ENCODE data around the gene CRELD1. TPM values are rescaled to one million over a fixed set of nuclear protein-coding genes. Genes with fewer than 3 reads are reported as not detected.

CRELD1 gene
- total and polyA plus RNA-seq, 9 donors: 11.2 to 35.2 (median 29.0) TPM

DNA sequence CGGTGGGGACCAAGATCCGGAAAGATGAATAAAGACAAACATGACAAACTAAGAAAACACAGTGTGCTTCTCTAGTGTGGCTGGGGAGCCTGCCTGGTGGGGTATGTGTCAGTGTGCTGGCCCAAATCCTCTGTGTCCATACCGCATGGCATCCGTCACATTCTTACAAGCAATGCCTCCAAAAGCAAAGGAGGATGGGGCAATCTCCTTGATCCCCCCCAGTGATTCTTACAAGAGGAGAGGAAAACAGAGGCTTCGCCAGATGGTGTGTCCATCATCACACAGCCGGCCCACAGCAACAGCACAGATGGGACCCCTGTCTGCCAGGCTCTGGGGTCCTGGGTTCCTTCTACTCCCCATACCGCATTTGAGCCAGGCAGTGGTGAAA, 17.3 kb upstream of the CRELD1 start:
- no peaks in the 10 kb centered on the region for H3K9me3 ChIP-seq
- TF ChIP-seq, protein P1, sequence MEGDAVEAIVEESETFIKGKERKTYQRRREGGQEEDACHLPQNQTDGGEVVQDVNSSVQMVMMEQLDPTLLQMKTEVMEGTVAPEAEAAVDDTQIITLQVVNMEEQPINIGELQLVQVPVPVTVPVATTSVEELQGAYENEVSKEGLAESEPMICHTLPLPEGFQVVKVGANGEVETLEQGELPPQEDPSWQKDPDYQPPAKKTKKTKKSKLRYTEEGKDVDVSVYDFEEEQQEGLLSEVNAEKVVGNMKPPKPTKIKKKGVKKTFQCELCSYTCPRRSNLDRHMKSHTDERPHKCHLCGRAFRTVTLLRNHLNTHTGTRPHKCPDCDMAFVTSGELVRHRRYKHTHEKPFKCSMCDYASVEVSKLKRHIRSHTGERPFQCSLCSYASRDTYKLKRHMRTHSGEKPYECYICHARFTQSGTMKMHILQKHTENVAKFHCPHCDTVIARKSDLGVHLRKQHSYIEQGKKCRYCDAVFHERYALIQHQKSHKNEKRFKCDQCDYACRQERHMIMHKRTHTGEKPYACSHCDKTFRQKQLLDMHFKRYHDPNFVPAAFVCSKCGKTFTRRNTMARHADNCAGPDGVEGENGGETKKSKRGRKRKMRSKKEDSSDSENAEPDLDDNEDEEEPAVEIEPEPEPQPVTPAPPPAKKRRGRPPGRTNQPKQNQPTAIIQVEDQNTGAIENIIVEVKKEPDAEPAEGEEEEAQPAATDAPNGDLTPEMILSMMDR (IDR thresholded peaks at IDR 0.05): no peak
- no peak for TF ChIP-seq EP300 (IDR thresholded peaks at IDR 0.05)
- no peak for TF ChIP-seq POLR2A (IDR thresholded peaks at IDR 0.05)
- H3K27me3 ChIP-seq: no peaks in the 10 kb centered on the region
- intact Hi-C loops (cut with DNase I): loop anchor here in 2 of 4 donors (5.0 kb wide), 2 partner anchors 54 to 69 kb away; no protein-coding TSS in a partner anchor
- WGBS, 3 donors: 33 to 45% (median 40%) methylated on average over 7 of the region's 7 CpGs
- peak overlapping the region; percentile 76 to 82 for H3K27ac ChIP-seq
- peak overlapping the region; percentile 59 for H3K4me3 ChIP-seq
- DNase-seq: peak in 2 of 5 donors; percentile 25 to 39
- no peaks in the 10 kb centered on the region for H3K36me3 ChIP-seq
- H3K4me1 ChIP-seq (ENCODE audit: insufficient read depth): peaks cover 13% of the 10 kb centered on the region

DNA sequence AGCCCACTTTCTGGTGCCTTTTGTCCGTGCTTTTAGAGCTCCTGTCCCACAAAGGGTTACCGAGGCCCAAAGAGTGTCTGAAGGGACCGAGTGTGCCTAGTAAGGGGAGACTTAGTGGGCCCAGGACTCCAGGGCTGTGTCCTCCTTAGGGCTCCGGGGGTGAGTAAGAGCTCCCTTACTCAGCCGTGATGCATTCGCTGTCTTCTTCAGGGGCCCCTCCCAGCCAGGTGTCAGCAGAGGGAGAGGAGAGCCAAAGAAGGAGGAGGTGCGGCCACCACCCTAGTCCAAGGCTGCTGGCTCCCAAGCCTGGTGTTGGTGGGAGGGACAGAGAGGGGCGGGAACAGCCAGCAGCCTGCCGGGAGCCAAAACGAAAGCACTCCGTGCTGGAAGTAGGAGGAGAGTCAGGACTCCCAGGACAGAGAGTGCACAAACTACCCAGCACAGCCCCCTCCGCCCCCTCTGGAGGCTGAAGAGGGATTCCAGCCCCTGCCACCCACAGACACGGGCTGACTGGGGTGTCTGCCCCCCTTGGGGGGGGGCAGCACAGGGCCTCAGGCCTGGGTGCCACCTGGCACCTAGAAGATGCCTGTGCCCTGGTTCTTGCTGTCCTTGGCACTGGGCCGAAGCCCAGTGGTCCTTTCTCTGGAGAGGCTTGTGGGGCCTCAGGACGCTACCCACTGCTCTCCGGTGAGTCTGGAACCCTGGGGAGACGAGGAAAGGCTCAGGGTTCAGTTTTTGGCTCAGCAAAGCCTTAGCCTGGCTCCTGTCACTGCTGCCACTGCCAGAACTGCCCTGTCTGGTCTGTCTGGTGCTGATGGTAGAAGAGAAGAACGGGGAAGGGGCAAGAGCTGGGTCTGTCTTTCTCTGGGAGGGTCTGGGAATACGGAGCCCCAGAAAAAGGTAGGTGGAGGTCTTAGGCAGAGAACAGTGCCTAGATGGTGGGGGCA, 16.6 kb upstream of the CRELD1 start, which contains the start of gene IL17RC:
Gene IL17RC (plus strand): TSS at position 365 of the 947 bp plus-strand sequence. CDS start 218 bp downstream, at position 583.
- Histone ChIP-seq H3K36me3 (no peaks in the 10 kb centered on the region), H3K4me3 (peak within 1 kb of the TSS; percentile 59), H3K27me3 (no peaks in the 10 kb centered on the region), H3K4me1 (ENCODE audit: insufficient read depth) (peaks cover 13% of the 10 kb centered on the region), H3K27ac (peak within 1 kb of the TSS; percentile 82 to 84), H3K9me3 (no peaks in the 10 kb centered on the region)
- DNase-seq: peak; percentile 84 to 91 (median 88)
- intact Hi-C loops (cut with DNase I): loop anchor here in 2 of 4 donors (5.0 kb wide), 2 partner anchors 55 to 70 kb away; no protein-coding TSS in a partner anchor
- 2 to 3% (median 3%) methylated on average over 16 to 19 of the region's 19 CpGs for WGBS, 3 donors
- TF ChIP-seq, protein P1 (IDR thresholded peaks at IDR 0.05): peak in 1 of 3 donors; percentile 12
- TF ChIP-seq EP300 (IDR thresholded peaks at IDR 0.05): no peak
- TF ChIP-seq POLR2A (IDR thresholded peaks at IDR 0.05): peak; percentile 66

DNA sequence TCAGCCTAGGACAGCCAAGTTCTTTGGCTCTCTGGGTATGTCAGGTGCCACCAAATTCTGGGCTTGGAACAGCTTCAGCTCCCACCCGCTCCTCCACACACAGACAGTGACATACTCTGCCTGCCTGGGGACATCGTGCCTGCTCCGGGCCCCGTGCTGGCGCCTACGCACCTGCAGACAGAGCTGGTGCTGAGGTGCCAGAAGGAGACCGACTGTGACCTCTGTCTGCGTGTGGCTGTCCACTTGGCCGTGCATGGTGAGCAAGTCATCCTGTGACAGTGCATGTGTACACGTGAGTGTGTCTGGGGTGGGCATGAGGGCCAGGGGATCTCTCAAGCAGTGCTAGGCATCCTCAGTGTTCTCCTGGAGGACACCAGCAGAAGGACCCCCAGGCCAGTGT, 15.8 kb upstream of the CRELD1 start:
- no peaks in the 10 kb centered on the region for H3K9me3 ChIP-seq
- H3K36me3 ChIP-seq: no peaks in the 10 kb centered on the region
- peaks cover 13% of the 10 kb centered on the region for H3K4me1 ChIP-seq (ENCODE audit: insufficient read depth)
- 78 to 91% (median 83%) methylated on average over 10 of the region's 10 CpGs for WGBS, 3 donors
- TF ChIP-seq, protein P1 (IDR thresholded peaks at IDR 0.05): no peak
- TF ChIP-seq POLR2A (IDR thresholded peaks at IDR 0.05) (no peak), EP300 (IDR thresholded peaks at IDR 0.05) (no peak)
- peak in 3 of 5 donors; percentile 24 to 44 (median 35) for DNase-seq
- H3K4me3 ChIP-seq: no peak overlapping the region
- peak overlapping the region; percentile 36 to 82 for H3K27ac ChIP-seq
- intact Hi-C loops (cut with DNase I): loop anchor here in 2 of 4 donors (5.0 kb wide), 2 partner anchors 56 to 71 kb away; no protein-coding TSS in a partner anchor
- no peaks in the 10 kb centered on the region for H3K27me3 ChIP-seq

DNA sequence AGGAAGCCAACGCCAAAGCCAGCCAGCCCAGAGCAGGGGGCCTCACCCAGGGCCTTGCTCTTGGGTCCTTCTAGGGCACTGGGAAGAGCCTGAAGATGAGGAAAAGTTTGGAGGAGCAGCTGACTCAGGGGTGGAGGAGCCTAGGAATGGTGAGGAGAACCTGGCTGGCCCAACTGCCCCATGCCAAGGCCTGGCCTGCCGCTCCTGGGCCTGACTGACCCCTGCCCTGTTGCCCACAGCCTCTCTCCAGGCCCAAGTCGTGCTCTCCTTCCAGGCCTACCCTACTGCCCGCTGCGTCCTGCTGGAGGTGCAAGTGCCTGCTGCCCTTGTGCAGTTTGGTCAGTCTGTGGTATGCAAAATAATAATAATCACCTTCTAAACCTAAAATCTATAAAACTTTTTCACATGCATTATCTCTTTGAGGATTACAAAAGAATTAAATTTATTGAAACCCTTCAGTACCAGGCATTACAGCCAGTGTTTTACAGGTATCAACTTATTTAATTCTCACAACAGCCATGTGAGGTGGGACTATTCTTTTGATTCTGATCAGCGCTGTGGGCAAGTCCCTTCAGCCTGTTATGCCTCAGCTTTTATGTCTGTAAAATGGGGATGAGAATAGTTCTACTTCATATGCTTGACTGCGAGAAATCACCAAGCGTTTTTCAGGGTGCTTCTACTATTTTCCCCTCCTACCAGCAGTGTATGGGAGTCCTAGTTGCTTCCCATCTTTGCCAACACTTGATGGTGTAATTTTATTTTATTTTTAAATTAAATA, 15.2 kb upstream of the CRELD1 start:
- no peaks in the 10 kb centered on the region for H3K36me3 ChIP-seq
- H3K4me1 ChIP-seq (ENCODE audit: insufficient read depth): peaks cover 13% of the 10 kb centered on the region
- DNase-seq: no peak
- H3K27ac ChIP-seq: no peak overlapping the region
- TF ChIP-seq, protein P1 (IDR thresholded peaks at IDR 0.05): no peak
- TF ChIP-seq EP300 (IDR thresholded peaks at IDR 0.05) (no peak), POLR2A (IDR thresholded peaks at IDR 0.05) (no peak)
- H3K9me3 ChIP-seq: no peaks in the 10 kb centered on the region
- WGBS, 3 donors: 80 to 89% (median 88%) methylated on average over 8 of the region's 8 CpGs
- H3K27me3 ChIP-seq: no peaks in the 10 kb centered on the region
- H3K4me3 ChIP-seq: no peak overlapping the region
- intact Hi-C loops (cut with DNase I): loop anchor here in 2 of 4 donors (5.0 kb wide), 2 partner anchors 56 to 71 kb away; no protein-coding TSS in a partner anchor

All from ovary (tissue), 9 donors.